ENCODE data around the gene ATG13. TPM values are rescaled to one million over a fixed set of nuclear protein-coding genes. Genes with fewer than 3 reads are reported as not detected.

The ATG13 gene
- total RNA-seq, 2 donors from 2014 or later = 58.3 to 61.3 TPM

- Histone ChIP-seq H3K36me3 (peaks cover 28% of the 10 kb centered on the region), H3K4me3 (no peak overlapping the region), H3K4me1 (peaks cover 22% of the 10 kb centered on the region), H3K9me3 (no peaks in the 10 kb centered on the region), H3K27me3 (no peaks in the 10 kb centered on the region), H3K27ac (no peak overlapping the region), H3K9ac (ENCODE audit: low read depth in 2 of 2, low read length in 2 of 2) (no peak overlapping the region)
- intact Hi-C loops (cut with DNase I) = no loop called here
- no peak for DNase-seq
- no peak for TF ChIP-seq CTCF (IDR thresholded peaks at IDR 0.05)
Observed at GRCh38 chr11:46677991-46678740, 60.8 kb downstream of the ATG13 start.

- Histone ChIP-seq H3K36me3 (peaks cover 28% of the 10 kb centered on the region), H3K27me3 (no peaks in the 10 kb centered on the region), H3K9me3 (no peaks in the 10 kb centered on the region), H3K4me1 (peaks cover 22% of the 10 kb centered on the region), H3K27ac (no peak overlapping the region), H3K9ac (ENCODE audit: low read depth in 2 of 2, low read length in 2 of 2) (no peak overlapping the region), H3K4me3 (no peak overlapping the region)
- no peak for DNase-seq
- no peak for TF ChIP-seq CTCF (IDR thresholded peaks at IDR 0.05)
- intact Hi-C loops (cut with DNase I) = no loop called here
Observed at GRCh38 chr11:46678741-46679130, 61.4 kb downstream of the ATG13 start.

GRCh38 chr11:46679241-46680163 lies 62.1 kb downstream of the ATG13 start:
- no peak overlapping the region for H3K27ac ChIP-seq
- no peak for TF ChIP-seq CTCF (IDR thresholded peaks at IDR 0.05)
- no peak overlapping the region for H3K4me3 ChIP-seq
- H3K27me3 ChIP-seq = no peaks in the 10 kb centered on the region
- H3K9ac ChIP-seq (ENCODE audit: low read depth in 2 of 2, low read length in 2 of 2) = no peak overlapping the region
- H3K4me1 ChIP-seq = peaks cover 14% of the 10 kb centered on the region
- H3K9me3 ChIP-seq = no peaks in the 10 kb centered on the region
- DNase-seq = no peak
- intact Hi-C loops (cut with DNase I) = no loop called here
- peaks cover 28% of the 10 kb centered on the region for H3K36me3 ChIP-seq

GRCh38 chr11:46680164-46680760 lies 62.9 kb downstream of the ATG13 start:
- Histone ChIP-seq H3K4me3 (no peak overlapping the region), H3K9ac (ENCODE audit: low read depth in 2 of 2, low read length in 2 of 2) (no peak overlapping the region), H3K9me3 (no peaks in the 10 kb centered on the region), H3K4me1 (peaks cover 8% of the 10 kb centered on the region), H3K27ac (no peak overlapping the region), H3K36me3 (peaks cover 28% of the 10 kb centered on the region), H3K27me3 (no peaks in the 10 kb centered on the region)
- intact Hi-C loops (cut with DNase I) = no loop called here
- no peak for TF ChIP-seq CTCF (IDR thresholded peaks at IDR 0.05)
- DNase-seq = no peak

- H3K27me3 ChIP-seq = no peaks in the 10 kb centered on the region
- H3K27ac ChIP-seq = no peak overlapping the region
- H3K9ac ChIP-seq (ENCODE audit: low read depth in 2 of 2, low read length in 2 of 2) = no peak overlapping the region
- DNase-seq = no peak
- no peak overlapping the region for H3K4me3 ChIP-seq
- no peak for TF ChIP-seq CTCF (IDR thresholded peaks at IDR 0.05)
- peaks cover 29% of the 10 kb centered on the region for H3K36me3 ChIP-seq
- no peaks in the 10 kb centered on the region for H3K9me3 ChIP-seq
- peaks cover 3% of the 10 kb centered on the region for H3K4me1 ChIP-seq
- intact Hi-C loops (cut with DNase I) = no loop called here
Observed at GRCh38 chr11:46680815-46681214, 63.5 kb downstream of the ATG13 start.

Measured in colonic mucosa (tissue), 4 donors.